ENCODE results near the gene RHBDL3. TPM values are rescaled to one million over a fixed set of nuclear protein-coding genes. Genes with fewer than 3 reads are reported as not detected.
A peak's percentile ranks its signal among the peaks of the same experiment; 100 is the strongest.
"Not testable (repeated sequence)": the region's sequence is repeated elsewhere in the genome, so short reads cannot be mapped to it uniquely, and the experiment has no call there.

Gene RHBDL3
- total RNA-seq, 2 experiments from 2014 or later = 0.15 TPM; not detected in 1

DNA sequence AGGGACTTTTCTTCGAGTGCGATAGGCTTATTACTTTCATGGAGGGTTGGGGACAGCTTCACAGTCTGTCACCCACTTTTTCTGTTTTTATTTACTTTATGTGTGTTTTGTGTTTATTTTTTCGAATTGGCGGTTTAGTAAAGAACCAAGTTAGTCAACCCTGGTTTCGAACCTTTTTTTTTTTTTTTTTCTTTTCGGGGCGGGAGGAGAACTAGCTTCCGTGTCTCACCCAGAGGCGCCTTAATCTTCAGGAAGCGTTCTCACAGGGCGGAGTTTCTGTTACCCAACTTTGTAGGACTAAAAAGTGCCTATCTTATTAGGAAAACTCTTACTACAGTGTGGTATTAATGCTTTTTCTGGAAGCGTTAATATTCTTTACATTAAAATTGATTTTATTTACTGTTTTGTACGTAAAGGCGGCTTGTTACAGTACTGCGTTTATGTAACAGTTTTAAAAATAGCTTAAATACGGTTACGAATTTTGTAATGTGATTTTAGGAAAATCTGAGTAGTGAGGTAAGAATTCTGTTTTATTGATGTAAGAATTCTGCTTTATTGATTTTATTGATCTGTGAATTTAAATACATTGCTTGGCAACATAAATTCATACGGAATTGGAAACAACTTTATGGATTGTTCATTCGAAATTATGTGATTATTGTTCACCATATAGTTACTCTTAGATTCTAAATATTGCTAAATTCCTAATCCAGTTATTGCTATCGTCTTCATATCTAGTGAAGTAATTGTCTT lies 85.2 kb downstream of the RHBDL3 start:
- intact Hi-C loops (cut with micrococcal nuclease; ENCODE audit: unreplicated experiment) = loop anchor here (1.0 to 2.0 kb wide), 2 partner anchors 93 to 342 kb away; partner anchors contain the start of gene PSMD11
- DNase-seq (ENCODE audit: low spot score) = peak; percentile 72
- H3K27ac ChIP-seq (ENCODE audit: low read depth, low read length, poor library complexity, severe bottlenecking) = peak overlapping the region; percentile 87
- TF ChIP-seq EZH2phosphoT487 (IDR thresholded peaks at IDR 0.05; ENCODE audit: borderline replicate concordance, low read depth, low read length) = no peak
- TF ChIP-seq, protein P1, sequence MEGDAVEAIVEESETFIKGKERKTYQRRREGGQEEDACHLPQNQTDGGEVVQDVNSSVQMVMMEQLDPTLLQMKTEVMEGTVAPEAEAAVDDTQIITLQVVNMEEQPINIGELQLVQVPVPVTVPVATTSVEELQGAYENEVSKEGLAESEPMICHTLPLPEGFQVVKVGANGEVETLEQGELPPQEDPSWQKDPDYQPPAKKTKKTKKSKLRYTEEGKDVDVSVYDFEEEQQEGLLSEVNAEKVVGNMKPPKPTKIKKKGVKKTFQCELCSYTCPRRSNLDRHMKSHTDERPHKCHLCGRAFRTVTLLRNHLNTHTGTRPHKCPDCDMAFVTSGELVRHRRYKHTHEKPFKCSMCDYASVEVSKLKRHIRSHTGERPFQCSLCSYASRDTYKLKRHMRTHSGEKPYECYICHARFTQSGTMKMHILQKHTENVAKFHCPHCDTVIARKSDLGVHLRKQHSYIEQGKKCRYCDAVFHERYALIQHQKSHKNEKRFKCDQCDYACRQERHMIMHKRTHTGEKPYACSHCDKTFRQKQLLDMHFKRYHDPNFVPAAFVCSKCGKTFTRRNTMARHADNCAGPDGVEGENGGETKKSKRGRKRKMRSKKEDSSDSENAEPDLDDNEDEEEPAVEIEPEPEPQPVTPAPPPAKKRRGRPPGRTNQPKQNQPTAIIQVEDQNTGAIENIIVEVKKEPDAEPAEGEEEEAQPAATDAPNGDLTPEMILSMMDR (conservative IDR thresholded peaks at IDR 0.05; ENCODE audit: low read length) = no peak
- H3K79me2 ChIP-seq (ENCODE audit: insufficient read depth, low read depth, low read length) = peaks cover 68% of the 10 kb centered on the region
- H3K4me2 ChIP-seq (ENCODE audit: low read length) = peak overlapping the region; percentile 89
- peaks cover 55% of the 10 kb centered on the region for H3K36me3 ChIP-seq (ENCODE audit: insufficient read depth, low read length)
- H3K4me3 ChIP-seq (ENCODE audit: low read depth, low read length, poor library complexity, severe bottlenecking) = peak overlapping the region; percentile 98
- no TSS peak for BruUV-seq (replicated peaks)
- H2AFZ ChIP-seq (ENCODE audit: low read length) = peak overlapping the region; percentile 63; the same call in 1 of the 2 replicates
- no peaks in the 10 kb centered on the region for H3K9me3 ChIP-seq (ENCODE audit: low read length)
- no peaks in the 10 kb centered on the region for H3K9me2 ChIP-seq (ENCODE audit: insufficient read depth, low read length)
- POLR2A ChIA-PET = interaction anchor here (0.6 to 2.1 kb wide), 5 partner anchors 9 to 437 kb away, joined by 3 to 7 read pairs (median 5); no protein-coding TSS in a partner anchor
- H3K4me1 ChIP-seq (ENCODE audit: insufficient read depth, low read length, poor library complexity, severe bottlenecking) = peaks cover 47% of the 10 kb centered on the region
- CTCF ChIA-PET (ENCODE audit: unreplicated experiment) = interaction anchor here (0.6 kb wide), 2 partner anchors 13 to 493 kb away, joined by 3 read pairs; no protein-coding TSS in a partner anchor
- peaks cover 40% of the 10 kb centered on the region for H4K20me1 ChIP-seq (ENCODE audit: insufficient read depth, low read length)

DNA sequence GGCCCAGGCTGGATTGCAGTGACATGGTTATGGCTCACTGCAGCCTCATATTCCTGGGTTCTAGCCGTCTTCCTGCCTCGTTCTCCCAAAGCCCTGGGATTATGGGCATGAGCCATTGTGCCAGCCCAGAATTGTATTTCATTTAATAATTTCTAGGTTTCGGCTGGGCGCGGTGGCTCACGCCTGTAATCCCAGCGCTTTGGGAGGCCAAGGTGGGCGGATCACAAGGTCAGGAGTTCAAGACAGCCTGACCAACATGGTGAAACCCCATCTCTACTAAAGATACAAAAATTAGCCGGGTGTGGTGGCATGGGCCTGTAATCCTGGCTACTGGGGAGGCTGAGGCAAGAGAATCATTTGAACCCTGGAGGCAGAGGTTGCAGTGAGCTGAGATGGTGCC lies 87.1 kb downstream of the RHBDL3 start:
- intact Hi-C loops (cut with micrococcal nuclease; ENCODE audit: unreplicated experiment) = not testable (repeated sequence)

DNA sequence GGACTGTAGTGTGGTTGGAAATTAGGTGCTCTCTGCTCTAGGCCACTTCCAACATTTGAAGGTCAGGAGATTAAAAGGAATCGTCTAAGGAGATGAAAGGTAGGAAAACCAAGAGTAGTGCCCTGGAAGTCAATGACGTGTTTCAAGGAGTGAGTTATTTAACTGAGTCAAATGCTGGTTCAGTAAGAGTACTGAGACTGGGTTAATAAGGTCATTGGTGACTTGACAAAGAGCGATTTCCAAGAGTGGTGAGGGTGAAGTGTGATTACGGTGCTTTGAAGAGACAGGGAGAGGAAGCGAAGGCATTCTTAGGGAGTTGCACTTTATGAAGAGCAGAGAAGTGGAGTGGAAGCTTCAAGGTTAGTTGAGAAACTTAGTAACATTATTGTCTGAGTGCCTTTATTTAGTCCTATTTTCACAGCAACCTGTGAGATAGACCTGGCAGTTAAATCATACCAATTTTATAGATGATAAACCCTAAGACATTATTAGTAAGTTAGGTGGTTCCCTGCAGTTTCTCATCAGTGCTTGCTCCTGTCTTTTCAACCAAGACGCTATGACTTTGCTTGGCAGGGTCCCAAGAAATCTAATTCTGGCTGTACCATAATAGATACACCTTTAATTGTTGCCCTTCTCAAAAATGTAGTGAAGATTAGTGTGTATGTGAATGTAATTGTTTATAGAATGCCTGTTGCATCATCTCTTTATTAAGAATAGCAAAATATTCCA lies 90.2 kb downstream of the RHBDL3 start:
- no peak overlapping the region for H3K27ac ChIP-seq (ENCODE audit: low read depth, low read length, poor library complexity, severe bottlenecking)
- no peak for TF ChIP-seq EZH2phosphoT487 (IDR thresholded peaks at IDR 0.05; ENCODE audit: borderline replicate concordance, low read depth, low read length)
- TF ChIP-seq, protein P1 (conservative IDR thresholded peaks at IDR 0.05; ENCODE audit: low read length) = no peak
- ChIA-PET POLR2A (no interaction called here), CTCF (ENCODE audit: unreplicated experiment) (no interaction called here)
- H3K4me2 ChIP-seq (ENCODE audit: low read length) = peak overlapping the region; percentile 14; the same call in 1 of the 2 replicates
- H3K9me3 ChIP-seq (ENCODE audit: low read length) = no peaks in the 10 kb centered on the region
- peaks cover 40% of the 10 kb centered on the region for H3K4me1 ChIP-seq (ENCODE audit: insufficient read depth, low read length, poor library complexity, severe bottlenecking)
- H2AFZ ChIP-seq (ENCODE audit: low read length) = no peak overlapping the region
- H3K79me2 ChIP-seq (ENCODE audit: insufficient read depth, low read depth, low read length) = peaks cover 97% of the 10 kb centered on the region
- no peak overlapping the region for H3K4me3 ChIP-seq (ENCODE audit: low read depth, low read length, poor library complexity, severe bottlenecking)
- peaks cover 97% of the 10 kb centered on the region for H3K36me3 ChIP-seq (ENCODE audit: insufficient read depth, low read length)
- intact Hi-C loops (cut with micrococcal nuclease; ENCODE audit: unreplicated experiment) = no loop called here
- H3K9me2 ChIP-seq (ENCODE audit: insufficient read depth, low read length) = no peaks in the 10 kb centered on the region
- no peak for DNase-seq (ENCODE audit: low spot score)
- no TSS peak for BruUV-seq (replicated peaks)
- peaks cover 63% of the 10 kb centered on the region for H4K20me1 ChIP-seq (ENCODE audit: insufficient read depth, low read length)

More for the DNA sequence above, 87.1 kb downstream of the RHBDL3 start:
- BruUV-seq (replicated peaks); DNase-seq (ENCODE audit: low spot score); H3K9me2 ChIP-seq (ENCODE audit: insufficient read depth, low read length); H3K27ac ChIP-seq (ENCODE audit: low read depth, low read length, poor library complexity, severe bottlenecking); H2AFZ ChIP-seq (ENCODE audit: low read length); H3K9me3 ChIP-seq (ENCODE audit: low read length); POLR2A ChIA-PET; CTCF ChIA-PET (ENCODE audit: unreplicated experiment): not testable (repeated sequence)
- H3K4me3 ChIP-seq (ENCODE audit: low read depth, low read length, poor library complexity, severe bottlenecking) = peak overlapping the region; percentile 98
- peak overlapping the region; percentile 89 for H3K4me2 ChIP-seq (ENCODE audit: low read length)
- H3K36me3 ChIP-seq (ENCODE audit: insufficient read depth, low read length) = peaks cover 72% of the 10 kb centered on the region
- H3K79me2 ChIP-seq (ENCODE audit: insufficient read depth, low read depth, low read length) = peaks cover 87% of the 10 kb centered on the region
- peaks cover 50% of the 10 kb centered on the region for H4K20me1 ChIP-seq (ENCODE audit: insufficient read depth, low read length)
- H3K4me1 ChIP-seq (ENCODE audit: insufficient read depth, low read length, poor library complexity, severe bottlenecking) = peaks cover 49% of the 10 kb centered on the region

Data from OCI-LY7 (cell line).